ENCODE results near the gene HOXC10. TPM values are rescaled to one million over a fixed set of nuclear protein-coding genes. Genes with fewer than 3 reads are reported as not detected.

HOXC10 gene
- total RNA-seq, 4 donors from 2014 or later, result not detected

DNA sequence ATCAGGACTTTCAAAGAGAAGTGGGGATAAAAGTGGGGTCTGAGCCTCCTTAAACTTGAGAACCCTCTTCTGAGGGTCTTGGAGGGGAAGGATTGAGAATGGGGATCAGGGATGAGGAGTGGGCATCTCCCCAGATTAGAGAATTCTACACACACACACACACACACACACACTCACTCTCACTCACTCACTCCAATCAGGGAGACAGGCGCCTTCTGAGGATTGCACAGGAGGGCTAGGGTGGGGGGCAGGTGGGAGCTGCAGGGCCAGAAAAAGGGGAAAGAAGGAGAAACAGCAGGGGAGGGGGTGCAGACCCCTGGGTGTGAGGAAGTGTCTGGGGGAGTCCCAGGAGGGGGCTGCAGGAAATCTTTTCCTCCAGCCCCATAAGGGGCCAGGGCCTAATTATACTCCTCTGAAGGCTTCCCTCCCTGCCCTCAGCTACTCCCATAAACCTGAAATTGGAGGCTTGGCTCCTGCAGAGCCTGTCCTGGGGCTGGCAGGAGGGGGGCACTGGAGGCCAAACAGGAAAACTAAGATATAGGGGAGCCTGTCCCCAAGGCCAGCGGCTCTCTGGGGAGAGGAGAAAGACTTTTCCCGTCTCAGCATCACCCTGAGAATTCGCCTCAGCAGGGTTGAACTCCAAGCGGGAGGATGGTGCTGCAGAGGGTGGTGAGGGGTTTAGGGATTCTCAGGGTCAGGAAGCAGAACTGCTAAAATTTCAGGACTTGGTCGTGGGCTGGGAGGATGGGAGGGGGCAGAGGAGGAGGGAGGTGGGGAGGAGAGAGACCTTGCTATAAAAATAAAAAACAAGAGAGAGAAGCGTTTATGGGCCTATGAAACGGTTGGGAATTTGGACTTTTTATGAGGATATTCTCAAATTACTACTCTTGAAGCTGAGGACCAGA lies 16.6 kb downstream of the HOXC10 start:
- TF ChIP-seq EP300 (IDR thresholded peaks at IDR 0.05; ENCODE audit: low read depth), result no peak
- TF ChIP-seq, protein P1, sequence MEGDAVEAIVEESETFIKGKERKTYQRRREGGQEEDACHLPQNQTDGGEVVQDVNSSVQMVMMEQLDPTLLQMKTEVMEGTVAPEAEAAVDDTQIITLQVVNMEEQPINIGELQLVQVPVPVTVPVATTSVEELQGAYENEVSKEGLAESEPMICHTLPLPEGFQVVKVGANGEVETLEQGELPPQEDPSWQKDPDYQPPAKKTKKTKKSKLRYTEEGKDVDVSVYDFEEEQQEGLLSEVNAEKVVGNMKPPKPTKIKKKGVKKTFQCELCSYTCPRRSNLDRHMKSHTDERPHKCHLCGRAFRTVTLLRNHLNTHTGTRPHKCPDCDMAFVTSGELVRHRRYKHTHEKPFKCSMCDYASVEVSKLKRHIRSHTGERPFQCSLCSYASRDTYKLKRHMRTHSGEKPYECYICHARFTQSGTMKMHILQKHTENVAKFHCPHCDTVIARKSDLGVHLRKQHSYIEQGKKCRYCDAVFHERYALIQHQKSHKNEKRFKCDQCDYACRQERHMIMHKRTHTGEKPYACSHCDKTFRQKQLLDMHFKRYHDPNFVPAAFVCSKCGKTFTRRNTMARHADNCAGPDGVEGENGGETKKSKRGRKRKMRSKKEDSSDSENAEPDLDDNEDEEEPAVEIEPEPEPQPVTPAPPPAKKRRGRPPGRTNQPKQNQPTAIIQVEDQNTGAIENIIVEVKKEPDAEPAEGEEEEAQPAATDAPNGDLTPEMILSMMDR (IDR thresholded peaks at IDR 0.05), result no peak
- no peak for TF ChIP-seq POLR2A (IDR thresholded peaks at IDR 0.05)
- no peak for TF ChIP-seq POLR2AphosphoS5 (IDR thresholded peaks at IDR 0.05)
- Histone ChIP-seq H3K27me3 (peaks cover 100% of the 10 kb centered on the region), H3K27ac (no peak overlapping the region), H3K36me3 (no peaks in the 10 kb centered on the region), H3K4me3 (no peak overlapping the region), H3K9me3 (no peaks in the 10 kb centered on the region), H3K4me1 (peaks cover 4 to 22% (median 17%) of the 10 kb centered on the region in 4 donors)
- DNase-seq, result no peak
- WGBS, 2 donors (ENCODE audit: low coverage in 1 of 2), result 14 to 29% methylated on average over 8 of the region's 8 CpGs
- intact Hi-C loops (cut with DNase I; ENCODE audit: low total_unique reads), result no loop called here
- in situ Hi-C loops (cut with MboI; ENCODE audit: low pct_ligation_motif_present in 1 of 4, low pct_unique_long_range_greater_than_20kb in 1 of 4, low sequenced_read_pairs in 3 of 4), result no loop called here

DNA sequence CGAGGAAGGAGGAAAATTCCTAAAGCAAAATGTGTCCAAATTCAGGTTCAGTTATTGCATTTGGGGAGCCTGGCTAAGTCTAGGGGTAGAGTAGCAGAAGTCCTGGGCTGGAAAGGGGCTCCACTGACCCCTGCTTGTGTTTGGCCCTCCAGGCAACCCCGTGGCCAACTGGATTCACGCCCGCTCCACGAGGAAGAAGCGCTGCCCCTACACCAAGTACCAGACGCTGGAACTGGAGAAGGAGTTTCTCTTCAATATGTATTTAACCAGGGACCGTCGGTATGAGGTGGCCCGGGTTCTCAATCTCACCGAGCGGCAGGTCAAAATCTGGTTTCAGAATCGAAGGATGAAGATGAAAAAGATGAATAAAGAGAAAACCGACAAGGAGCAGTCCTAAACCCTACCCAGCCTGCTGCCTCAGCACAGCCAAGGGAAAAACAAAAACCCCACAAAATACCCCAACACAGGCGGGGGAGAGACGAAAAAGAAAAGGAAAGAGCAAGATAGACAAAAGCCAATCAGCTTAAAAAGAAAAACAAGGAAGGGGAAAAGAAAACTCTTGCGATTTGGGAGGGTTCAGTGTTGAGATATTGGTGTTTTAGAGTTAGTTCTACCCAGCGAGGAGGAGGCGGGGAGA lies 17.4 kb downstream of the HOXC10 start:
- Histone ChIP-seq H3K4me3 (no peak overlapping the region), H3K4me1 (peaks cover 4 to 24% (median 17%) of the 10 kb centered on the region in 4 donors), H3K27ac (no peak overlapping the region), H3K27me3 (peaks cover 100% of the 10 kb centered on the region), H3K36me3 (no peaks in the 10 kb centered on the region), H3K9me3 (no peaks in the 10 kb centered on the region)
- no peak for TF ChIP-seq POLR2A (IDR thresholded peaks at IDR 0.05)
- TF ChIP-seq, protein P1 (IDR thresholded peaks at IDR 0.05), result no peak
- intact Hi-C loops (cut with DNase I; ENCODE audit: low total_unique reads) (no loop called here), in situ Hi-C loops (cut with MboI; ENCODE audit: low pct_ligation_motif_present in 1 of 4, low pct_unique_long_range_greater_than_20kb in 1 of 4, low sequenced_read_pairs in 3 of 4) (no loop called here)
- 58 to 63% methylated on average over 13 to 19 of the region's 19 CpGs for WGBS, 2 donors (ENCODE audit: low coverage in 1 of 2)
- no peak for DNase-seq

DNA sequence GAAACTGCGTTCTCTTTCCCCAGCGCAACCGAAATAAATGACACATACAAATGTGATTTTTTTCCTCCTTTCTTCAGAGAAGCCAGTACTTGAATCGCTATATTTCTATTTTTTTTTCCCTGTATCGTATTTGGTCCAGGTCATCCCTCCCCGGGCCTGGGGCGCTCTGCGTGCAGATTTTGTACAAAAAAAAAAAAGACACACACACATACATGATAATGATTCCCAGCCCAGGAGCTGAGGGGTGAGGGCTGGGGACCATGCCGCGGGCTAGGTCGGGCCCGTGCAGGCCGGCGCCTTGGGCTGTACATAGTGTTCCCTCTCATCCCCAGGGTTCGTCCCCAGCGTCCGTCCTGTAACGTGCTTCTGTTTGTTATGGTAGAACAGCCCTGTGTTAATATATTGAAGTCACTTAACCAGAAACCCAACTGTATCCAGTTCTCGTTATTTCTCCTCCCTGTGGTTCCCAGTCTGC lies 18.0 kb downstream of the HOXC10 start:
- peaks cover 100% of the 10 kb centered on the region for H3K27me3 ChIP-seq
- in situ Hi-C loops (cut with MboI; ENCODE audit: low pct_ligation_motif_present in 1 of 4, low pct_unique_long_range_greater_than_20kb in 1 of 4, low sequenced_read_pairs in 3 of 4), result no loop called here
- TF ChIP-seq POLR2AphosphoS5 (IDR thresholded peaks at IDR 0.05) (no peak), POLR2A (IDR thresholded peaks at IDR 0.05) (no peak), EP300 (IDR thresholded peaks at IDR 0.05; ENCODE audit: low read depth) (no peak)
- TF ChIP-seq, protein P1 (IDR thresholded peaks at IDR 0.05), result no peak
- no peak for DNase-seq
- H3K36me3 ChIP-seq, result no peaks in the 10 kb centered on the region
- WGBS, 2 donors (ENCODE audit: low coverage in 1 of 2), result 63 to 75% methylated on average over 7 to 19 of the region's 19 CpGs
- no peak overlapping the region for H3K4me3 ChIP-seq
- H3K4me1 ChIP-seq, result peaks cover 4 to 24% (median 17%) of the 10 kb centered on the region in 4 donors
- no peaks in the 10 kb centered on the region for H3K9me3 ChIP-seq
- no peak overlapping the region for H3K27ac ChIP-seq
- intact Hi-C loops (cut with DNase I; ENCODE audit: low total_unique reads), result no loop called here

DNA sequence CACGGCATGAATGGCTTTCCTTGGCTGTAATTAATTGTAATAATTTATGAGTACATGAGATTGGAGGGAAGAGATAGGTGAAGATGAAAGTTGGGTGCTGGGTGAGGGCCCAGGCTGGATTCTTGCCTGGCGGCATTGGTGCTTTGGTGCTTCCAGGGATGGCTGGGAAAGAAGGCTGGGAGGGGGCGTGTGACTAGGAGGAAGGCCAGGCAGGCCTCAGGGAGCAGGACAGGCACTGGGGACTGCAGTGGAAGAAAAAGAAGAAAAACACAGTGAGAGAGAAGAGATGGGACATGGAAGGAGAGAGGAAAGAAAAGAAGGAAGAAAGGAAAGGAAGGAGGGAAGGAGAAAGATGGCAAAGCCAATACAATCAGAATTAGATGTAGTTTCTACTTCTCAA lies 18.7 kb downstream of the HOXC10 start:
- TF ChIP-seq POLR2AphosphoS5 (IDR thresholded peaks at IDR 0.05) (no peak), POLR2A (IDR thresholded peaks at IDR 0.05) (no peak), EP300 (IDR thresholded peaks at IDR 0.05; ENCODE audit: low read depth) (no peak)
- TF ChIP-seq, protein P1 (IDR thresholded peaks at IDR 0.05), result no peak
- peaks cover 100% of the 10 kb centered on the region for H3K27me3 ChIP-seq
- H3K4me1 ChIP-seq, result peaks cover 4 to 24% (median 17%) of the 10 kb centered on the region in 4 donors
- no peaks in the 10 kb centered on the region for H3K36me3 ChIP-seq
- no peak for DNase-seq
- 20 to 63% methylated on average over 1 to 3 of the region's 3 CpGs for WGBS, 2 donors (ENCODE audit: low coverage in 1 of 2)
- no peaks in the 10 kb centered on the region for H3K9me3 ChIP-seq
- no peak overlapping the region for H3K27ac ChIP-seq
- no peak overlapping the region for H3K4me3 ChIP-seq
- intact Hi-C loops (cut with DNase I; ENCODE audit: low total_unique reads) (no loop called here), in situ Hi-C loops (cut with MboI; ENCODE audit: low pct_ligation_motif_present in 1 of 4, low pct_unique_long_range_greater_than_20kb in 1 of 4, low sequenced_read_pairs in 3 of 4) (no loop called here)

Measured in transverse colon (tissue), 4 donors.